OCI-LY3 (cell line): Measurements from ENCODE around the gene PALD1.
"Not testable (repeated sequence)": the region's sequence is repeated elsewhere in the genome, so short reads cannot be mapped to it uniquely, and the experiment has no call there.

ENCODE experiments used
- H2AFZ ChIP-seq: fragments of 200-600, 300-600 bp; shearing (Covaris generic); 2 replicates; pipeline ENCODE4 v1.6.0; 2014; ENCODE audit warnings: antibody characterized with exemption, low read depth, low read length
- H3K27ac ChIP-seq: fragments of 200-600, 300-600 bp; sonication (generic); 2 replicates; pipeline ENCODE4 v1.5.1; 2014; ENCODE audit warnings: mild to moderate bottlenecking, low read length, moderate library complexity, mixed read lengths
- H3K27me3 ChIP-seq: fragments of 200-600, 300-600 bp; sonication (generic); 2 replicates; pipeline ENCODE4 v1.6.1; 2014; ENCODE audit warnings: low read depth, low read length, mixed read lengths
- H3K36me3 ChIP-seq: fragments of 200-600, 300-600 bp; sonication (generic); replicated peaks from 2 replicates; pipeline ENCODE3; 2014; ENCODE audit warnings: low read depth, low read length, mixed read lengths
- H3K4me1 ChIP-seq: fragments of 300-600, 200-600 bp; sonication (generic); 2 replicates; pipeline ENCODE4 v1.6.1; 2014; ENCODE audit warnings: low read length, mixed read lengths
- H3K4me2 ChIP-seq: fragments of 200-600, 300-600 bp; sonication (generic); 2 replicates; pipeline ENCODE4 v1.6.1; 2014; ENCODE audit warnings: low read length, mixed read lengths
- H3K4me3 ChIP-seq: fragments of 300-600, 200-600 bp; sonication (generic); 2 replicates; pipeline ENCODE4 v1.5.1; 2014; ENCODE audit warnings: antibody characterized with exemption, mild to moderate bottlenecking, low read length, moderate library complexity
- H3K79me2 ChIP-seq: fragments of 300-600, 200-600 bp; shearing (Covaris generic); 2 replicates; pipeline ENCODE4 v1.6.1; 2014; ENCODE audit warnings: mild to moderate bottlenecking, low read length, mixed read lengths
- H3K9ac ChIP-seq: fragments of 300-600, 200-600 bp; shearing (Covaris generic); 2 replicates; pipeline ENCODE4 v1.6.0; 2014; ENCODE audit warnings: mild to moderate bottlenecking, low read length, moderate library complexity
- H3K9me3 ChIP-seq: fragments of 200-600, 300-600 bp; shearing (Covaris generic); 2 replicates; pipeline ENCODE4 v1.6.1; 2014; ENCODE audit warnings: low read length, mixed read lengths; ENCODE audit not compliant: insufficient read depth
- H4K20me1 ChIP-seq: fragments of 200-600, 300-600 bp; sonication (generic); 2 replicates; pipeline ENCODE4 v1.6.1; 2016; ENCODE audit warnings: low read length, mixed read lengths; ENCODE audit not compliant: insufficient read depth
- EZH2phosphoT487 ChIP-seq: fragments of 200-600 bp; shearing (Covaris generic); IDR thresholded peaks from 2 replicates; pipeline ENCODE4 v1.6.1; 2018; ENCODE audit warnings: antibody characterized with exemption, mixed run types, low read depth
- TF ChIP-seq, protein P1 (sequence below): fragments of 200-600, 300-600 bp; sonication (generic); IDR thresholded peaks from 2 replicates; pipeline ENCODE4 v1.5.1; 2014; ENCODE audit warnings: antibody characterized with exemption, low read length, low read depth

The PALD1 gene

DNA sequence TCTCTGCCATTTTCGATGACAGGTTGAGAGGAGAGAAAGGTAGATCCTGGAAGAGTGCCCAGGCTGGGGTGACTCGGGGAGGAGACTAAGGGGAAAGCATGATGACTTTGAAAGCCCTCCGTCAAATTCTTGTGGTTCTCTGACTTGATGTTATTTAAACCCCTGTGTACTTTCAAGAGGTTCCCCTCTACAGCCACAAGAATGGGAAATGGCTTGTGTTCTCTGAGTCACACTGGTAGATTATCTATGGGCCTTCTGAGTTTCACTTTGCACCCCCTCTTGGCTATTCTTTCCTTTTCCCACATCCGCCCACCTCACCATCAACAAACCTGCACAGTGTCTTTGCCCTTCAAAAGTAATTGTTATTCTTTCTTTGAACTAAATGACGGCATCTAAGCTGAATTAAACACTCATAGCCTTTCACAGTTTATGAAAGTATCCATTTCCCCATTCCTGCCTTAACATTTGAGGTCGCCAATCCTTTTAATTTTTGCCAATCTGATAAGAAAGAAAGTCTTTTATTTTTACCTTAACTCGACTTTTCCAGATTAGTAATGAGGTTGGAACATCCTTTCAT is 99.9 kb downstream of the PALD1 start:
- Histone ChIP-seq H3K27me3 (no peaks in the 10 kb centered on the region), H4K20me1 (no peaks in the 10 kb centered on the region), H3K4me2 (peak overlapping the region; percentile 44), H2AFZ (no peak overlapping the region), H3K9me3 (no peaks in the 10 kb centered on the region; the same call in 1 of the 2 replicates), H3K4me1 (peaks cover 38% of the 10 kb centered on the region), H3K27ac (no peak overlapping the region), H3K9ac (no peak overlapping the region), H3K36me3 (no peaks in the 10 kb centered on the region), H3K4me3 (0 out of 2 replicates have a peak overlapping the region, but pooled peaks have one; percentile 24), H3K79me2 (no peaks in the 10 kb centered on the region)
- TF ChIP-seq EZH2phosphoT487, result no peak
- TF ChIP-seq, protein P1, sequence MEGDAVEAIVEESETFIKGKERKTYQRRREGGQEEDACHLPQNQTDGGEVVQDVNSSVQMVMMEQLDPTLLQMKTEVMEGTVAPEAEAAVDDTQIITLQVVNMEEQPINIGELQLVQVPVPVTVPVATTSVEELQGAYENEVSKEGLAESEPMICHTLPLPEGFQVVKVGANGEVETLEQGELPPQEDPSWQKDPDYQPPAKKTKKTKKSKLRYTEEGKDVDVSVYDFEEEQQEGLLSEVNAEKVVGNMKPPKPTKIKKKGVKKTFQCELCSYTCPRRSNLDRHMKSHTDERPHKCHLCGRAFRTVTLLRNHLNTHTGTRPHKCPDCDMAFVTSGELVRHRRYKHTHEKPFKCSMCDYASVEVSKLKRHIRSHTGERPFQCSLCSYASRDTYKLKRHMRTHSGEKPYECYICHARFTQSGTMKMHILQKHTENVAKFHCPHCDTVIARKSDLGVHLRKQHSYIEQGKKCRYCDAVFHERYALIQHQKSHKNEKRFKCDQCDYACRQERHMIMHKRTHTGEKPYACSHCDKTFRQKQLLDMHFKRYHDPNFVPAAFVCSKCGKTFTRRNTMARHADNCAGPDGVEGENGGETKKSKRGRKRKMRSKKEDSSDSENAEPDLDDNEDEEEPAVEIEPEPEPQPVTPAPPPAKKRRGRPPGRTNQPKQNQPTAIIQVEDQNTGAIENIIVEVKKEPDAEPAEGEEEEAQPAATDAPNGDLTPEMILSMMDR, result no peak

DNA sequence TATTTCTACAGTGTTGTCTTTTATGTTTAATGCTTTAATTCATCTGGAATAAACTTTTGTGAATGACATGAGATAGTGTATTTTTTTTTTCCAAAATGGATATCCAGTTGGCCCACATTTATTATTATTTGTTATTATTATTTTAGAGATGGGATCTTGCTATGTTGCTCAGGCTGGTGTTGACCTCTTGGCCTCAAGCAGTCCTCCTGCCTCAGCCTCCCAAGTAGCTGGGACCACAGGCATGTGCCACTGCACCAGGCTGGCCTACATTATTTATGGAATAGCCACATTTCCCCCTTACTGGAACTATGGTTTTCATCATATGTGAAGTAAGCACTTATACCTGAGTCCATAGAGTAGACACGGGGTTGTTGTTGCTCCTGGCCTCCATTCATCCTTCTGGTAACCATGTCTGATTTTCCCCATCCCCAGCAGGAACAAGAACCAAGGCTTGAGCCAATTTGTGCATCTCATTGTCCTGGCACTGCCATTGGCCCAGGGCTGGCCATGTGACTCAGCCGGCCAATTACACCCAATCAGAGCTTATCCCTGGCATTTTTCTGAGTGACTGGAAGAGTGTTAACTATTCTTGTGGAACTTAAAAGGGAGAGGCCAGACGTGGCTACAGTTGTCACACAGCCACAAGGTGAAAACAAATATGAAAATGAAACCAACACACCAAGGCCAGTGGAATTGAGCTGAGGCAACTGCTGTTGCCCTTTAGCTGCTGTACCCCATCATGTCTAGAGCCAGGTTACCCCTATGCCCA is 100.9 kb downstream of the PALD1 start:
- H3K4me2 ChIP-seq, result peak overlapping the region; percentile 44; the same call in 1 of the 2 replicates
- H4K20me1 ChIP-seq, result no peaks in the 10 kb centered on the region
- no peaks in the 10 kb centered on the region for H3K36me3 ChIP-seq
- no peak overlapping the region for H3K9ac ChIP-seq
- TF ChIP-seq EZH2phosphoT487, result no peak
- TF ChIP-seq, protein P1, result no peak
- peaks cover 38% of the 10 kb centered on the region for H3K4me1 ChIP-seq
- no peak overlapping the region for H2AFZ ChIP-seq
- H3K9me3 ChIP-seq, result no peaks in the 10 kb centered on the region; the same call in 1 of the 2 replicates
- no peaks in the 10 kb centered on the region for H3K79me2 ChIP-seq
- no peak overlapping the region for H3K4me3 ChIP-seq
- no peak overlapping the region for H3K27ac ChIP-seq
- H3K27me3 ChIP-seq, result no peaks in the 10 kb centered on the region

DNA sequence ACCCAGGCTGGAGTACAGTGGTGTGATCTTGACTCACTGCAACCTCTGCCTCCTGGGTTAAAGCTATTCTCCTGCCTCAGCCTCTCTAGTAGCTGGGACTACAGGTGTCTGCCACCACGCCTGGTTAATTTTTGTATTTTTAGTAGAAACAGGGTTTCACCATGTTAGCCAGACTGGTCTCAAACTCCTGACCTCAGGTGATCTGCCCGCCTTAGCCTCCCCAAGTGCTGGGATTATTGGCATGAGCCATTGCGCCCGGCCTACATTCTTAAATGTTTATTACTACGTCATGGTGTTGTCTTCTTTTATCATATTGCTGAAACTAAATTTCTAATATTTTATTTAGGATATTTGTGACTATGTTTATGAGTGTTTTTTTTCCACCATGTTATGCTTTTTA is 102.6 kb downstream of the PALD1 start:
- H3K4me1 ChIP-seq, result peaks cover 35% of the 10 kb centered on the region
- not testable (repeated sequence) for H3K9ac ChIP-seq

DNA sequence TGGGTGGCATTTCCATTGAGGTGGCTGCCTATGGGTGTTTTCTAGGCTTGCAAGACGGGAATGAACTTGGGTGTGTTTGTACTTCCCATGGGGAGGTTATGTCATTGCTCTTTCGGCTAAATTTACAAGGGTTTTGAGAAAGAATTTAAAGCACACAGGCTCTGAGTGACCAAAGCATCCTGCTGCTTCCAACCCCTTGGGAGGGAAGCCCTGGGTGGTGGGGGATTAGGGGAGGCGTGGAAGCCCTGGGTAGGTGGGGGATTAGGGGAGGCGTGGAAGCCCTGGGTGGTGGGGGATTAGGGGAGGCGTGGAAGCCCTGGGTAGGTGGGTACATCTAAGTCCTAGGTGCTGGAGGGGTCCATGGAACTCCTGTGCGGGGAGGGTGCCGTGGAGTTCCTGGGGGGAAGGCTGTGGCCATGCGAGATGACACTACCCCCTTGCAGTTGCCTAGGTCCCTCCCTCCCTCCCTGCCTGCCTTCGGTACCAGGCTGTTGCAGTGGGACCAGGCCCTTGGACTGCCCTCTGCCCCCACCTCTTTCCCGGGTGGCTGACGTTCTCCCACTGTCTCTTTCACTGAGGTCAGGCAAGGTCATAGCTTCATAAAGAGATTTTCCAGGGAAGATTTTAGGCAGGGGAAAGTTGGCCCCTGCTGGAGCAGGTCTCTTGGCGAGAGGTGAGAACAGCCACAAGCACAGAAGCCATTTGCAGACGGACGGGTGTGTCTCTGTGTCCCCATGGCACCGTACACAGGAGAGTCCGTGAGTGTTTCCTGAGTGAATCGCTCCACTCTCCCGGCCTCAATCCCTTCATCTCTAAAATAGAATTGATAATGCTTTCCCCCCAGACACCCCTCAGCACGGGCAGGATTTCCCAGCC is 104.5 kb downstream of the PALD1 start:
- H3K79me2 ChIP-seq, result no peaks in the 10 kb centered on the region
- no peaks in the 10 kb centered on the region for H3K36me3 ChIP-seq
- H2AFZ ChIP-seq, result no peak overlapping the region
- no peak overlapping the region for H3K4me2 ChIP-seq
- no peaks in the 10 kb centered on the region for H3K27me3 ChIP-seq
- H3K9me3 ChIP-seq, result no peaks in the 10 kb centered on the region
- no peak overlapping the region for H3K9ac ChIP-seq
- H3K4me3 ChIP-seq, result no peak overlapping the region
- TF ChIP-seq EZH2phosphoT487, result no peak
- TF ChIP-seq, protein P1, result no peak
- H3K27ac ChIP-seq, result no peak overlapping the region
- H4K20me1 ChIP-seq, result no peaks in the 10 kb centered on the region
- peaks cover 28% of the 10 kb centered on the region for H3K4me1 ChIP-seq

More for the DNA sequence above, 102.6 kb downstream of the PALD1 start:
- H3K4me3 ChIP-seq, H3K79me2 ChIP-seq, H4K20me1 ChIP-seq, H3K27me3 ChIP-seq, H3K36me3 ChIP-seq, H3K9me3 ChIP-seq, H3K27ac ChIP-seq, H2AFZ ChIP-seq, H3K4me2 ChIP-seq: not testable (repeated sequence)
